ENCODE data around the gene CCR5.
"Not testable (repeated sequence)": the region's sequence is repeated elsewhere in the genome, so short reads cannot be mapped to it uniquely, and the experiment has no call there.

CCR5 gene

GRCh38 chr3:46370839-46371518 lies at the start of gene CCR5:
Gene CCR5, plus strand, starts transcription at chr3:46370946. Its CDS starts 1,957 bp downstream, at chr3:46372903.
- peak; percentile 66 for DNase-seq

GRCh38 chr3:46321461-46322104 lies 49.2 kb upstream of the CCR5 start:
- peak; percentile 11 for DNase-seq

GRCh38 chr3:46324036-46324435 lies 46.7 kb upstream of the CCR5 start:
- DNase-seq, result no peak

GRCh38 chr3:46325645-46326300 lies 45.0 kb upstream of the CCR5 start:
- no peak for DNase-seq

- DNase-seq, result not testable (repeated sequence)
Measured at GRCh38 chr3:46330676-46331075, 40.1 kb upstream of the CCR5 start.

- DNase-seq, result no peak
Measured at GRCh38 chr3:46334741-46335478, 35.8 kb upstream of the CCR5 start.

- DNase-seq, result no peak
Measured at GRCh38 chr3:46335541-46335940, 35.2 kb upstream of the CCR5 start.

GRCh38 chr3:46337911-46338310 lies 32.8 kb upstream of the CCR5 start:
- no peak for DNase-seq

- DNase-seq, result no peak
Measured at GRCh38 chr3:46338840-46339239, 31.9 kb upstream of the CCR5 start.

GRCh38 chr3:46344476-46344875 lies 26.3 kb upstream of the CCR5 start:
- DNase-seq, result no peak

- DNase-seq, result peak; percentile 59
Measured at GRCh38 chr3:46348823-46349482, 21.8 kb upstream of the CCR5 start.

GRCh38 chr3:46349484-46350261 lies 21.1 kb upstream of the CCR5 start:
- peak; percentile 81 for DNase-seq

- DNase-seq, result peak; percentile 31
Measured at GRCh38 chr3:46350262-46350565, 20.5 kb upstream of the CCR5 start.

GRCh38 chr3:46351646-46352045 lies 19.1 kb upstream of the CCR5 start:
- no peak for DNase-seq

GRCh38 chr3:46353090-46353489 lies 17.7 kb upstream of the CCR5 start:
- DNase-seq, result no peak

- DNase-seq, result peak; percentile 63
Measured at GRCh38 chr3:46353647-46354410, 16.9 kb upstream of the CCR5 start, which contains the start of gene CCR2. Gene CCR2, plus strand, starts transcription at chr3:46354111. Its CDS starts 3,417 bp downstream, at chr3:46357528.

- no peak for DNase-seq
Measured at GRCh38 chr3:46354478-46354877, 16.3 kb upstream of the CCR5 start.

- peak; percentile 50 for DNase-seq
Measured at GRCh38 chr3:46354984-46355383, 15.8 kb upstream of the CCR5 start.

GRCh38 chr3:46356276-46356675 lies 14.5 kb upstream of the CCR5 start:
- no peak for DNase-seq

GRCh38 chr3:46356909-46357308 lies 13.8 kb upstream of the CCR5 start:
- no peak for DNase-seq

- no peak for DNase-seq
Measured at GRCh38 chr3:46358466-46358865, 12.3 kb upstream of the CCR5 start.

Data from hematopoietic multipotent progenitor cell treated with erythropoietin and hydrocortisone succinate and interleukin-3 and kit ligand, for 4 days (in vitro differentiated cells).